HepG2 (cell line): ENCODE results near the gene MARS1. TPM values are rescaled to one million over a fixed set of nuclear protein-coding genes. Genes with fewer than 3 reads are reported as not detected.

Source experiments
- ATAC-seq: fragments of 200-7000 bp; cut with Tn5 transposase; 3 replicates; pipeline ENCODE4 v1.9.1; 2020; ENCODE audit warnings: mild to moderate bottlenecking, moderate library complexity
- BruUV-seq: library from RNA; stranded (reverse); fragments of 400-500 nt; replicated peaks from 2 replicates; lab custom pipeline; 2021; lab: Mats Ljungman, UMichigan
- CTCF ChIA-PET: fragments of 300-600 bp; formaldehyde crosslinking; extraction: SDS; loops from one replicate; lab custom pipeline; 2021; ENCODE audit warnings: low total read pairs, inconsistent platforms, low intra/inter-chr PET ratio; lab: Yijun Ruan, JAX
- POLR2A ChIA-PET: fragments of 350-600 bp; sonication (Branson Sonifier 250); formaldehyde crosslinking; loops from one replicate; lab custom pipeline; 2020; ENCODE audit warnings: antibody characterized with exemption, inconsistent platforms; lab: Yijun Ruan, JAX
- DNase-seq: peaks from one replicate; pipeline ENCODE4 v3.0.0-alpha.2; 2015; ENCODE audit warnings: low spot score
- FAIRE-seq: peaks from 3 replicates; lab custom pipeline; 2011; peaks lifted over from hg19 to GRCh38; lab: Jason Lieb, UNC
- H2AFZ ChIP-seq: one replicate; pipeline ENCODE4 v1.6.1; 2011; ENCODE audit warnings: low read length, inconsistent platforms
- H3K27ac ChIP-seq: fragments of 300-600 bp; 3 replicates; pipeline ENCODE4 v1.8.0; 2011; ENCODE audit warnings: mixed run types, mild to moderate bottlenecking, mixed read lengths, low read length, inconsistent platforms; ENCODE audit not compliant: insufficient read depth; ENCODE audit errors: extremely low read length
- H3K27me3 ChIP-seq, 2 experiments: fragments of 200-600 bp in 1 of 2; 2 replicates in 1 of 2; 3 replicates in 1 of 2; pipeline versions ENCODE4 v1.6.0 to v1.8.0; 2011; ENCODE audit warnings: low read length in 2 of 2, mild to moderate bottlenecking in 2 of 2, moderate library complexity in 2 of 2, inconsistent platforms in 1 of 2; ENCODE audit not compliant: insufficient read depth in 2 of 2, control insufficient read depth in 1 of 2
- H3K36me3 ChIP-seq, 2 experiments: fragments of 200-600 bp in 1 of 2; replicated peaks in 1 of 2; 2 replicates in 1 of 2; 3 replicates in 1 of 2; pipeline versions ENCODE4 v1.5.1 to v1.8.0; 2011; ENCODE audit warnings: low read length in 2 of 2, inconsistent platforms in 1 of 2; ENCODE audit not compliant: insufficient read depth in 2 of 2, control insufficient read depth in 1 of 2
- H3K4me1 ChIP-seq: 2 replicates; pipeline ENCODE4 v1.5.1; 2012; ENCODE audit warnings: low read length, inconsistent platforms; ENCODE audit not compliant: insufficient read depth
- H3K4me2 ChIP-seq: 2 replicates; pipeline ENCODE4 v1.6.0; 2011; ENCODE audit warnings: low read depth, low read length, inconsistent platforms
- H3K4me3 ChIP-seq, 3 experiments: fragments of 200-600 bp in 1 of 3; sonication (generic), shearing (Covaris generic) in 1 of 3; replicated peaks in 1 of 3; 2 replicates each; pipeline ENCODE4 v1.5.1; 2011 to 2016; ENCODE audit warnings: low read length in 3 of 3, inconsistent platforms in 2 of 3, low read depth in 2 of 3, mild to moderate bottlenecking in 2 of 3, control low read depth in 1 of 3, mixed read lengths in 1 of 3; ENCODE audit not compliant: insufficient read depth in 1 of 3
- H3K79me2 ChIP-seq: one replicate; pipeline ENCODE4 v1.6.1; 2011; ENCODE audit warnings: low read length, inconsistent platforms; ENCODE audit not compliant: insufficient read depth
- H3K9ac ChIP-seq: 2 replicates; pipeline ENCODE4 v1.6.0; 2011; ENCODE audit warnings: mild to moderate bottlenecking, low read depth, low read length, inconsistent platforms; ENCODE audit not compliant: insufficient read depth
- H3K9me3 ChIP-seq: 2 replicates; pipeline ENCODE4 v1.5.1; 2012; ENCODE audit warnings: mild to moderate bottlenecking, low read length
- H4K20me1 ChIP-seq: 2 replicates; pipeline ENCODE4 v1.6.0; 2011; ENCODE audit warnings: inconsistent platforms, mild to moderate bottlenecking, low read length, moderate library complexity; ENCODE audit not compliant: insufficient read depth
- DMAP1 ChIP-seq: IDR thresholded peaks from 2 replicates; pipeline ENCODE4 v1.6.1; 2016
- FOXO1 ChIP-seq: sonication (generic); formaldehyde crosslinking; IDR thresholded peaks from 2 replicates; pipeline ENCODE4 v1.4.0; 2020; ENCODE audit warnings: missing genetic modification reagents
- MIER3 ChIP-seq: IDR thresholded peaks from 2 replicates; pipeline ENCODE4 v1.6.1; 2016; ENCODE audit warnings: missing compliant biosample characterization, borderline replicate concordance
- NCOA2 ChIP-seq: sonication (generic); formaldehyde crosslinking; IDR thresholded peaks from 2 replicates; pipeline ENCODE4 v1.8.0; 2022; ENCODE audit warnings: inconsistent platforms
- RXRB ChIP-seq: IDR thresholded peaks from 2 replicates; pipeline ENCODE4 v1.6.1; 2016; ENCODE audit warnings: borderline replicate concordance, missing genetic modification reagents, missing compliant biosample characterization
- SP1 ChIP-seq, 2 experiments: fragments of 450-650 bp in 1 of 2; sonication (generic) in 1 of 2; formaldehyde crosslinking in 1 of 2; IDR thresholded peaks; 2 replicates each; pipeline versions ENCODE4 v1.4.0 to v1.6.1; 2016 to 2020; ENCODE audit warnings: missing genetic modification reagents in 1 of 2
- TBL1XR1 ChIP-seq: fragments of 150-350 bp; IDR thresholded peaks from 2 replicates; pipeline ENCODE4 v1.6.1; 2014; ENCODE audit warnings: borderline replicate concordance, low read length; ENCODE audit not compliant: partially characterized antibody
- TRIM24 ChIP-seq: sonication (generic); formaldehyde crosslinking; IDR thresholded peaks from 2 replicates; pipeline ENCODE4 v1.8.0; 2022; ENCODE audit warnings: mild to moderate bottlenecking, missing genetic modification reagents
- ZNF33B ChIP-seq: sonication (generic); formaldehyde crosslinking; IDR thresholded peaks from 2 replicates; pipeline ENCODE4 v1.5.1; 2020; ENCODE audit warnings: mild to moderate bottlenecking, missing genetic modification reagents
- ZNF558 ChIP-seq: sonication (generic); formaldehyde crosslinking; IDR thresholded peaks from 2 replicates; pipeline ENCODE4 v1.9.0; 2022; ENCODE audit warnings: mild to moderate bottlenecking, missing genetic modification reagents, borderline replicate concordance
- ZSCAN20 ChIP-seq: sonication (generic); formaldehyde crosslinking; IDR thresholded peaks from 2 replicates; pipeline ENCODE4 v1.4.0; 2020; ENCODE audit warnings: missing genetic modification reagents, mild to moderate bottlenecking, borderline replicate concordance
- WGBS: methylation state at CpG from one replicate; pipeline ENCODE4 v1.1.6; 2017; ENCODE audit warnings: low lambda C conversion rate; 5-methylcytosine and 5-hydroxymethylcytosine counted together
- in situ Hi-C: cut with HindIII; loops from 2 replicates; pipeline ENCODE4 v1.10.0; 2017; ENCODE audit warnings: low pct_unique_long_range_greater_than_20kb; ENCODE audit not compliant: extremely low pct_ligation_motif_present
- intact Hi-C: fragments of 100-400 bp; cut with micrococcal nuclease; formaldehyde crosslinking; loops from one replicate; pipeline ENCODE4 v1.10.0; 2022; ENCODE audit not compliant: unreplicated experiment
- polyA plus RNA-seq, 8 experiments: library from polyadenylated mRNA; depleted of rRNA in 3 of 8; stranded (reverse) in 7 of 8; unstranded in 1 of 8; fragments of >200 nt; fragmentation: Illumina TruSeq in 4 of 8; extraction: Trizol in 4 of 8; gene quantifications; 2 replicates each; pipeline versions ENCODE4 v1.2.1 to v1.2.3, GENCODE V29; 2011 to 2016; ENCODE audit warnings: low read depth in 4 of 8, missing spikeins in 1 of 8, mixed read lengths in 1 of 8; ENCODE audit not compliant: insufficient read depth in 1 of 8
- total RNA-seq, 5 experiments: library from RNA; depleted of rRNA; stranded (reverse); fragments of >200 nt; fragmentation: Illumina TruSeq; extraction: Trizol; gene quantifications; 2 replicates each; pipeline ENCODE4 v1.2.3, GENCODE V29; 2016; ENCODE audit warnings: low read depth in 1 of 5
- TF ChIP-seq, protein P1 (sequence below): sonication (generic); formaldehyde crosslinking; IDR thresholded peaks from 2 replicates; pipeline ENCODE4 v1.4.0; 2020; ENCODE audit warnings: missing genetic modification reagents, mild to moderate bottlenecking, borderline replicate concordance
- TF ChIP-seq, protein P2 (sequence below): sonication (generic); formaldehyde crosslinking; IDR thresholded peaks from one replicate; pipeline ENCODE4 v1.5.1; 2020; ENCODE audit warnings: mild to moderate bottlenecking, missing genetic modification reagents; ENCODE audit errors: not compliant biosample characterization

MARS1 gene
- total and polyA plus RNA-seq, 2 of the 13 experiments (the other 11 are each of a cell fraction or from before 2014, with no cell fraction given), result 115 to 181 TPM

DNA sequence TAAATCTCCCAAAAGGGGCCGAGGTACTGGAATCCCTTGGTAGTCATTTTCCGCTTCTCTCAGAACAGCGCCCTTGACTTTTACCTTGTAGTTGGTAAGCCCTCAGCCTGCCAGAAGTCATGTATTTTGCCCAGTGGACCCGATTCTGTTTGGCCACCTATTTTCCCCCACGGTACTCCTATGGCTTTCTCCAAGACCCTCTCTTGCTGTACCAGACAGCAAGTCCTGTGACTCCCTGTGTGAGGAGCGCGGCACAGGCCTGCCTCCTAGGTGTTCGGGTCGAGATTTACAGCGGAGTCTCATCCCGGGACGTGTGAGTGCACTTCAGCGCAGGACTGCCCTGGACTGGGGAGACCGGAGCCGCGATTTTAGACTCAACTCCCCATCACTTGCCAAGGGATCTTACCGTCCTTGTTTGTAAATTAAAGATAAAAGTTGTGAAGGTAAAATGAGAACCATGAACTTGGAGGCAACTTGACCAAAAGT, 33.7 kb downstream of the MARS1 start (continued):
- TF ChIP-seq ZNF558 (no peak), ZSCAN20 (CRISPR knock-in tag) (no peak), TBL1XR1 (peak; percentile 4), TRIM24 (CRISPR knock-in tag) (no peak)
- TF ChIP-seq, protein P1, sequence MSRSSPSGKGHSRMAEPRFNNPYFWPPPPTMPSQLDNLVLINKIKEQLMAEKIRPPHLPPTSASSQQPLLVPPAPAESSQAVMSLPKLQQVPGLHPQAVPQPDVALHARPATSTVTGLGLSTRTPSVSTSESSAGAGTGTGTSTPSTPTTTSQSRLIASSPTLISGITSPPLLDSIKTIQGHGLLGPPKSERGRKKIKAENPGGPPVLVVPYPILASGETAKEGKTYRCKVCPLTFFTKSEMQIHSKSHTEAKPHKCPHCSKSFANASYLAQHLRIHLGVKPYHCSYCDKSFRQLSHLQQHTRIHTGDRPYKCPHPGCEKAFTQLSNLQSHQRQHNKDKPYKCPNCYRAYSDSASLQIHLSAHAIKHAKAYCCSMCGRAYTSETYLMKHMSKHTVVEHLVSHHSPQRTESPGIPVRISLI, result no peak

DNA sequence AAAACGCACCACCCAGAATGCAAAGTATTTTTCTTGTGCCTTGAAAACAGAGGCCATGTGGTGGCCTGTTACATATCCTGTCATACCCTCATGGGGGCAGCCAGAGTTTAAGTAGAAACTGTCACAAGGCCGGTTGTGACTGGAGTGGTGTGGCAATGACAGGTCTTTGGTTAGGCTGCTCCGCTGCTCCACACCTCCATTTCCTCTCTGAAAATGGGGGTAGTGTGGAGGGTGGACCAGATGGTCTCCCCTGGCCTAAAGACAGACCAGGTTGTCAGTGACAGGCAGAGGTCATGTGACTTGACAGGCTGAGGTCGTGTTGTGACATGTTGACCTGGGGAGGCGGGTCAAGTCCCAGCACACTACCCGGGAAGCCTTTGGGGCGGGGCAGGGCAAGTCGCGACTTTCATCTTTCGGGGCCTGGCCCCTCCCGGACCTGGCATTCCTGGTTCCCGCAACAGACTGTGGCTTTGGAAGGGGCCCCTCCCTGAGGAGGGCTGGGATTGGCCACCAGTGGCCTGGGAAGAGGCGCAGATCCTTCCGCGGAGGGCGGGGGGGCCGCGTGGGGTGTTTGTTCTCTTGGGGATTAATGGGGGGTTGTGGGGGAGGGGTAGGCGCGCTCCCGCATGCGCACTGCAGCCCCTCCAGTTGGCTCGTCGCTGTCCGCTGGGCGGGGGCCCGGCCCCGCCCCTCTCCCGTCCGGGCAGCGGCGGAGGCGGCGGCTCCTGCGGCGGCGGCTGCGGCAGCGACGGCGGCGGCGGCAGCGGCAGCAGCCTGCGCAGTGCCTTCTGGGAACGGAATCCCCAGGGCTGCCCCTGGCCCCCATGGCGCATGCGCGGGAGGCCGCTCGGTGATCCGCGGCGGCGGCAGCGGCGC, 34.4 kb downstream of the MARS1 start, which contains the start of gene MBD6:
Gene MBD6, plus strand, starts transcription at position 814 of the 876 bp plus-strand sequence. CDS start 1,480 bp downstream, outside the sequence.
- Histone ChIP-seq H4K20me1 (peaks cover 27% of the 10 kb centered on the region), H3K9ac (peak within 1 kb of the TSS; percentile 92), H3K27me3 (no peaks in the 10 kb centered on the region; a peak in 1 of 5 replicates), H3K36me3 (peaks cover 16 to 33% of the 10 kb centered on the region in 2 experiments), H3K4me1 (peaks cover 48% of the 10 kb centered on the region), H3K9me3 (no peaks in the 10 kb centered on the region), H2AFZ (no peak within 1 kb of the TSS), H3K4me3 (peak within 1 kb of the TSS; percentile 89 to 93 (median 89)), H3K4me2 (peak within 1 kb of the TSS; percentile 93), H3K79me2 (peaks cover 39% of the 10 kb centered on the region), H3K27ac (peak within 1 kb of the TSS; percentile 86)
- in situ Hi-C loops, result no loop called here
- intact Hi-C loops, result loop anchor here (1.0 to 5.0 kb wide), 2 partner anchors 25 to 100 kb away; partner anchors contain the start of gene DCTN2
- ATAC-seq, result peak; percentile 32
- POLR2A ChIA-PET, result interaction anchor here (3.0 kb wide), 1 partner anchor 54 kb away, joined by 21 read pairs; no protein-coding TSS in a partner anchor
- BruUV-seq, result no TSS peak
- CTCF ChIA-PET, result no interaction called here
- WGBS, result 1% methylated on average over 3 of the region's 57 CpGs
- peak; percentile 89 for DNase-seq
- FAIRE-seq, result peak; percentile 86
- no peak for TF ChIP-seq ZNF33B (CRISPR knock-in tag)
- TF ChIP-seq DMAP1 (CRISPR knock-in tag), result peak; percentile 54
- TF ChIP-seq MIER3 (CRISPR knock-in tag), result 0 out of 2 replicates have a peak, but pooled peaks have one; percentile 59
- peak; percentile 41 for TF ChIP-seq NCOA2 (CRISPR knock-in tag)
- TF ChIP-seq, protein P2, sequence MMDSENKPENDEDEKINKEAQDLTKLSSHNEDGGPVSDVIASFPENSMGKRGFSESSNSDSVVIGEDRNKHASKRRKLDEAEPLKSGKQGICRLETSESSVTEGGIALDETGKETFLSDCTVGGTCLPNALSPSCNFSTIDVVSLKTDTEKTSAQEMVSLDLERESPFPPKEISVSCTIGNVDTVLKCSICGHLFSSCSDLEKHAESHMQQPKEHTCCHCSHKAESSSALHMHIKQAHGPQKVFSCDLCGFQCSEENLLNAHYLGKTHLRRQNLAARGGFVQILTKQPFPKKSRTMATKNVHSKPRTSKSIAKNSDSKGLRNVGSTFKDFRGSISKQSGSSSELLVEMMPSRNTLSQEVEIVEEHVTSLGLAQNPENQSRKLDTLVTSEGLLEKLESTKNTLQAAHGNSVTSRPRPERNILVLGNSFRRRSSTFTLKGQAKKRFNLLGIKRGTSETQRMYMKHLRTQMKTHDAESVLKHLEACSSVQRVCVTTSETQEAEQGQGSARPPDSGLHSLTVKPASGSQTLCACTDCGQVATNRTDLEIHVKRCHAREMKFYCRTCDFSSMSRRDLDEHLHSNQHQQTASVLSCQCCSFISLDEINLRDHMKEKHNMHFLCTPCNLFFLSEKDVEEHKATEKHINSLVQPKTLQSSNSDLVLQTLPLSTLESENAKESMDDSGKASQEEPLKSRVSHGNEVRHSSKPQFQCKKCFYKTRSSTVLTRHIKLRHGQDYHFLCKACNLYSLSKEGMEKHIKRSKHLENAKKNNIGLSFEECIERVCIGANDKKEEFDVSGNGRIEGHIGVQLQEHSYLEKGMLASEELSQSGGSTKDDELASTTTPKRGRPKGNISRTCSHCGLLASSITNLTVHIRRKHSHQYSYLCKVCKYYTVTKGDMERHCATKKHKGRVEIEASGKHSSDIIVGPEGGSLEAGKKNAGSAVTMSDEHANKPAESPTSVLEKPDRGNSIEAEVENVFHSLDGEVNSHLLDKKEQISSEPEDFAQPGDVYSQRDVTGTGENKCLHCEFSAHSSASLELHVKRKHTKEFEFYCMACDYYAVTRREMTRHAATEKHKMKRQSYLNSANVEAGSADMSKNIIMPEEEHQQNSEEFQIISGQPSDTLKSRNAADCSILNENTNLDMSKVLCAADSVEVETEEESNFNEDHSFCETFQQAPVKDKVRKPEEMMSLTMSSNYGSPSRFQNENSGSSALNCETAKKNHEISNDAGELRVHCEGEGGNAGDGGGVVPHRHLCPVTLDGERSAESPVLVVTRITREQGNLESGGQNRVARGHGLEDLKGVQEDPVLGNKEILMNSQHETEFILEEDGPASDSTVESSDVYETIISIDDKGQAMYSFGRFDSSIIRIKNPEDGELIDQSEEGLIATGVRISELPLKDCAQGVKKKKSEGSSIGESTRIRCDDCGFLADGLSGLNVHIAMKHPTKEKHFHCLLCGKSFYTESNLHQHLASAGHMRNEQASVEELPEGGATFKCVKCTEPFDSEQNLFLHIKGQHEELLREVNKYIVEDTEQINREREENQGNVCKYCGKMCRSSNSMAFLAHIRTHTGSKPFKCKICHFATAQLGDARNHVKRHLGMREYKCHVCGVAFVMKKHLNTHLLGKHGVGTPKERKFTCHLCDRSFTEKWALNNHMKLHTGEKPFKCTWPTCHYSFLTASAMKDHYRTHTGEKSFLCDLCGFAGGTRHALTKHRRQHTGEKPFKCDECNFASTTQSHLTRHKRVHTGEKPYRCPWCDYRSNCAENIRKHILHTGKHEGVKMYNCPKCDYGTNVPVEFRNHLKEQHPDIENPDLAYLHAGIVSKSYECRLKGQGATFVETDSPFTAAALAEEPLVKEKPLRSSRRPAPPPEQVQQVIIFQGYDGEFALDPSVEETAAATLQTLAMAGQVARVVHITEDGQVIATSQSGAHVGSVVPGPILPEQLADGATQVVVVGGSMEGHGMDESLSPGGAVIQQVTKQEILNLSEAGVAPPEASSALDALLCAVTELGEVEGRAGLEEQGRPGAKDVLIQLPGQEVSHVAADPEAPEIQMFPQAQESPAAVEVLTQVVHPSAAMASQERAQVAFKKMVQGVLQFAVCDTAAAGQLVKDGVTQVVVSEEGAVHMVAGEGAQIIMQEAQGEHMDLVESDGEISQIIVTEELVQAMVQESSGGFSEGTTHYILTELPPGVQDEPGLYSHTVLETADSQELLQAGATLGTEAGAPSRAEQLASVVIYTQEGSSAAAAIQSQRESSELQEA (CRISPR knock-in tag), result no peak
- TF ChIP-seq SP1 (IDR thresholded peaks at IDR 0.05), result no peak
- TF ChIP-seq SP1 (CRISPR knock-in tag; IDR thresholded peaks at IDR 0.05), result peak; percentile 26; the same call in 1 of the 2 replicates
- peak; percentile 67 for TF ChIP-seq FOXO1 (CRISPR knock-in tag)
- TF ChIP-seq RXRB (CRISPR knock-in tag), result peak; percentile 59; the same call in 1 of the 2 replicates
